ACHN (cell line): Measurements from ENCODE around the gene ARHGEF2.

Source experiments
- DNase-seq: peaks from one replicate; pipeline ENCODE4 v3.0.0-alpha.2; 2015
- in situ Hi-C: cut with HindIII; loops from 2 replicates; pipeline ENCODE4 v1.10.0; 2017; ENCODE audit warnings: low sequenced_read_pairs, low pct_ligation_motif_present, low pct_unique_long_range_greater_than_20kb

The ARHGEF2 gene

GRCh38 chr1:155975375-155976061, 2.8 kb downstream of the ARHGEF2 start:
- DNase-seq: no peak
- in situ Hi-C loops: no loop called here

- in situ Hi-C loops: no loop called here
- DNase-seq: no peak
Measured at GRCh38 chr1:155974208-155975115, 3.9 kb downstream of the ARHGEF2 start.

- in situ Hi-C loops: no loop called here
- no peak for DNase-seq
Measured at GRCh38 chr1:155973723-155974122, 4.6 kb downstream of the ARHGEF2 start.

- in situ Hi-C loops: no loop called here
- DNase-seq: no peak
Measured at GRCh38 chr1:155971910-155972809, 6.2 kb downstream of the ARHGEF2 start.

GRCh38 chr1:155970531-155971167, 7.7 kb downstream of the ARHGEF2 start:
- in situ Hi-C loops: no loop called here
- DNase-seq: peak; percentile 84

- DNase-seq: no peak
- in situ Hi-C loops: no loop called here
Measured at GRCh38 chr1:155969377-155969791, 9.0 kb downstream of the ARHGEF2 start.

DNA sequence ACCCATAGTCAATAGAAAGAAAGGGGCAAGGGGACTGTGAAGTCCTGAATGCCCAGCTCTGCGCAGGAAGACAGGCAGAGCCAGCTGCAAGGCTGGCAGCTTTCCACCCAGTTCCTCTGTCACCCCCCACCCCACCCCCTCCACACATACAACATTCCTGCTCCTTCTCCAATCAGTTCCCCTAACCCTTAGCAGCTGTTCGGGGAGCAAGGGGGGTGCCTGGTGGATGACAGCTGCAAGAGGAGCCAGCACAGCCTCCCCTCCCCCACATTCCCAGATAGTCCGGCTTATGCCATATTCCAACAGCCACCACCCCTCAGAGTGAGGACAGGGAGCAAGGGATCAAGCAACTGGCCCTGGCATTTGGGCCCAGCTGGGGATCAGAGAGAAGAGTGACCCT, 9.7 kb downstream of the ARHGEF2 start:
- in situ Hi-C loops: no loop called here
- no peak for DNase-seq

DNA sequence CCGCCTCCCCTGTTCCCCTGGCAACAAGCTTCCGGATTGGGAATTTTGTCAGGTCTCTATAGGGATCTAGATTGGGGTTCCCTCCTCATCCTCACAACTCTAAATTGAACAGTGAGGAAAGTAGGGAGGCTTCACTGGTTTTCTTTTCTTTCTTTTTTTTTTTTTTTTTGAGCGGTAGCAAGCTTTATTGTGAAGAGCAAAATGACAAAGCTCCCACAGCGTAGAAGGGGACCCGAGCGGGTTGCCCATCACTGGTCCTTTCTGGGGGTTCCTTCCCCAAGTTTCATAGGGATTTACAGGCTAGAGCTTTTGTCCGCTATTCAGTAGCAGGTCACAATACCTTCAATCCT, 10.3 kb downstream of the ARHGEF2 start:
- no peak for DNase-seq
- in situ Hi-C loops: no loop called here

DNA sequence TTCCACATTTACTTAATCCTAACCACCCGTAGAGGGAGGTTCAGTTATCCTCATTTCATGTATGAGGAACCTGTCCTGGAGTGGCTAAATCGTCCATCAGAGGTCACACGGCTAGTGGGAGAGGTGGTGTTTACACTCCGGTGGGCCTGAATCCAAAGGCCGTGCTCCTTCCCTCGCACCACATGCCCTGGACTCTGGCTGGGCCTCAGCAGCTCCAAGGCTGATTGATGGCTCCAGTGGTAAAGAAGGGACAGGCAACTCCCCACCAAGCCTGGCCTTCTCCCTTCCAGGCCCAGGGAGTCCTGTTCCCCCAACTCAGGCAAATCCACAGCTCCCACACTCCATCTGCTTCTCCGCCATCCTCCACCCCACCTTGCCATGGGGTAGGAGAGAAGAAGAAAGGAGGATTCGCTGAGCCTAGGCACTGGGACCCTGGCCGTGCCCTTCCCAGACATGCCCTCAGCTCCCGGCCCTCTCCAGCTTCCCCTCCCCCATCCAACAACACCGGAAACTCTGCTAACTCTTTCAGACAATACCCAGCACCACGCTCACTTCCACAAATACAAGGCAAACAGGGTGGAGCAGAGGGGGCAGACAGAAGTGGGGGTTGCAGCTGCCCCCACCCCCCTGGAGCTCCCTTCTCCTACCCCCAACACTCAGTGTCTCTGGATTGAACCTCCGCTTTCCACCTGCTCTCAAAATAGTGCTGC, 10.9 kb downstream of the ARHGEF2 start:
- no peak for DNase-seq

DNA sequence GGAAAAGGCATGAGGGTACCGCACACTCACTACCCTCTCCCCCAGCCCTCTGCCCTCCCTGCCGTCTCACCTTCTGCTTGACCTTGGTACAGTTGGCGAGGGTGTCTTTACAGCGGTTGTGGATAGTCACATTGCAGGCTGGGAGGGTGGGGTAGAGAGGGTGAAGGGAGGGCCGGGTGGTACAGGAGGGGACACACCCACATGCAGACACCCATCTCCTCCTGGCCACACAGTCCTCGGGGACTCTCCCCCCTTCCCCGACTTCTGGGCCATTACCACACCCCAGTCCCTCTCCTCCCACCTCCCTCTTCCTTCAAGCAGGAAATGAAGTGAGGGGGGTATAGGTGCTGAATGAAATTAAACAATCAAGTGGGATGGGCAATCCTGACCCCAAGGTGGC, 11.6 kb downstream of the ARHGEF2 start:
- in situ Hi-C loops: no loop called here
- no peak for DNase-seq

More for the DNA sequence above, 10.9 kb downstream of the ARHGEF2 start:
- in situ Hi-C loops: no loop called here

DNA sequence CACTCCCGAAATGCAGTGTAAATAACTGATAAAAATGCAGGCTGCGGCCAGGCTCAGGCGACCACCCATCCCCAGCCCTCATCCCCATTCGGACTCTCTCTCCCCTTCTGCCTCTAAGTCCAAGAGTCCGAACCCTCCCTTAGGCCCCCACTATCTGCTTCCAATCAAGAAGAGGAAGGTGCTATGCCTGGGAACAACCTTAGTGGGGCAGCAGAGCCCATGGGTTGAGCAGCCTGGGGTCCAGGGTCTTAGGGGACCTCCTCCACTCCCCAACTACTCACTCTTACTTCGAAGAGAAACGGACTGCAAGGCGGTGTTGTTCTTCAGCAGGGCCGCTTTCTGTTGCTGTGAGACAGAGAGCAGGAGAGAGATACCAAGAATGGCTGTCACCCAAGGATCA, 12.2 kb downstream of the ARHGEF2 start:
- in situ Hi-C loops: no loop called here
- DNase-seq: no peak

DNA sequence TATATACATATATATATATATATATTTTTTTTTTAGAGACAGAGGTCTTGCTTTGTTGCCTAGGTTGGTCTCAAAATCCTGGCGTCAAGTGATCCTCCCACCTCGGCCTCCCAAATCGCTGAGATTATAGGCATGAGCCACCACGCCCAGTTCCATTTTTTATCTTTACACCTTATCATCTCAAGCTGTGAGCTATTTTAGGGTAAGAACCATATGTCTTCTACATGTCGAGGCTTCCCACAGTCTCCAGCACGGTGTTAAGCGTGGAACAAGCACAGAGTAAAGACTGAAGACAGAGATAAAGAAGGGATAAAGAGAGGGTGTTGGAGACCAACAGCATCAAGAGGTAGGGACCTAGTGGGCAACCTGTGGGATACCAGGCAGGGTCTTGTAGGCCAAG, 14.2 kb downstream of the ARHGEF2 start:
- DNase-seq: no peak
- in situ Hi-C loops: no loop called here

DNA sequence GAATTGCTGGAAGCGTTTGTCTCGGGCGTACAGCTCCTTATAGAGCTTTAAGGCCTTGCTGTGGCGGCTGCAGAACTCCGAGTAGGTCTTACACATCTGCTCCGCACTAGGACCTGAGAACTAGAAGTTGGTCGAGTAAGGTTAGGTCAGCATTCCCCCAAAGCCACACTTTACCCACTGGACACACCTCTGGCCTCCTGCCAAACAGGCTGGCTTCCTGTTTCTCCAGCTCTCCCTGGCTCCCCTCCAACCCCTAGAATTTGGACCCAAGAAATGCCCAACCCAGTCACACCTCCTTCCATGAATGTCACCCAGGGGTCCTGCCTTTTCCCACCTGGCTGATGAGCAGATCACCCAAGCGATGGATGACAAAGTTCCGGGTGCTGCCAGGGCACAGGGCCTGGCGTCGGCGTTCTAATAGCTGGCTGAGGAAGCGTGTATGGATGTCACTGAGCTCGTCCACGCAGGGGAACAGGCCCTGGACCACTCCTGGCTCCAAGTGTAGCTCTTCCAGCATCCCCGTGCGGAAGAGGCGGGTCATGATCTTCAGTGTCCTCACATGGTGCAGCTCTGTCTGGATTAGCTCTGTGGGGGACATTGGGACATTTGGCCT, 15.6 kb downstream of the ARHGEF2 start:
- in situ Hi-C loops: no loop called here
- peak; percentile 41 for DNase-seq

GRCh38 chr1:155961937-155962336, 16.4 kb downstream of the ARHGEF2 start:
- DNase-seq: peak; percentile 99
- in situ Hi-C loops: no loop called here

GRCh38 chr1:155960081-155960745, 18.1 kb downstream of the ARHGEF2 start:
- in situ Hi-C loops: no loop called here
- no peak for DNase-seq

- DNase-seq: no peak
Measured at GRCh38 chr1:155957411-155957915, 20.9 kb downstream of the ARHGEF2 start.

GRCh38 chr1:155954645-155955044, 23.7 kb downstream of the ARHGEF2 start:
- DNase-seq: no peak
- in situ Hi-C loops: no loop called here

More at GRCh38 chr1:155957411-155957915, 20.9 kb downstream of the ARHGEF2 start:
- in situ Hi-C loops: no loop called here
